ENCODE data around the gene SMC2. TPM values are rescaled to one million over a fixed set of nuclear protein-coding genes. Genes with fewer than 3 reads are reported as not detected.

SMC2 gene
- total and polyA plus RNA-seq, 3 donors from 2014 or later: 6.1 to 25.9 (median 18.6) TPM

DNA sequence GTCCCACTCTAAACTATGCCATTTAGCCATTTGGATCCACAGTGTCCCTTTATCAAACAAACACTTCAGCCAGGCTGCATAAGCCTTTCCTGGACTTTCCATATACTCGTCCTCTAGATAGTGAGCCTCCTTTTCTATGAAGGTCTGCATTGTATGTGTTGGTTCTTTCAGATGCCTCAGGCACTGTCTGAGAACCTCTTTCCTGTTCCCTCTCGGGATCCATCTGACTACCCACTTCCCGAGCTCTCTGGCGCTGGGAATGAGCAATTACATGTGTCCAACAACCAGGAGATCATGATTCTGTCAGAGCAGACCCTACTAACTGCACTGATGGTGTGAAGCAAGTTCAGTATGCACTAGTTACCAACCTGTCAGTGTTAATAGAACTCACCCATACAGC is 14.2 kb downstream of the SMC2 start:
- Histone ChIP-seq H3K4me1 (no peaks in the 10 kb centered on the region), H3K4me3 (no peak overlapping the region), H3K36me3 (ENCODE audit: low read depth, missing control alignments) (no peaks in the 10 kb centered on the region), H3K9me3 (no peaks in the 10 kb centered on the region), H3K27me3 (no peaks in the 10 kb centered on the region), H3K27ac (no peak overlapping the region)
- 96 to 97% methylated on average over 4 of the region's 4 CpGs for WGBS, 2 donors
- TF ChIP-seq POLR2A (IDR thresholded peaks at IDR 0.05): no peak
- TF ChIP-seq, protein P1, sequence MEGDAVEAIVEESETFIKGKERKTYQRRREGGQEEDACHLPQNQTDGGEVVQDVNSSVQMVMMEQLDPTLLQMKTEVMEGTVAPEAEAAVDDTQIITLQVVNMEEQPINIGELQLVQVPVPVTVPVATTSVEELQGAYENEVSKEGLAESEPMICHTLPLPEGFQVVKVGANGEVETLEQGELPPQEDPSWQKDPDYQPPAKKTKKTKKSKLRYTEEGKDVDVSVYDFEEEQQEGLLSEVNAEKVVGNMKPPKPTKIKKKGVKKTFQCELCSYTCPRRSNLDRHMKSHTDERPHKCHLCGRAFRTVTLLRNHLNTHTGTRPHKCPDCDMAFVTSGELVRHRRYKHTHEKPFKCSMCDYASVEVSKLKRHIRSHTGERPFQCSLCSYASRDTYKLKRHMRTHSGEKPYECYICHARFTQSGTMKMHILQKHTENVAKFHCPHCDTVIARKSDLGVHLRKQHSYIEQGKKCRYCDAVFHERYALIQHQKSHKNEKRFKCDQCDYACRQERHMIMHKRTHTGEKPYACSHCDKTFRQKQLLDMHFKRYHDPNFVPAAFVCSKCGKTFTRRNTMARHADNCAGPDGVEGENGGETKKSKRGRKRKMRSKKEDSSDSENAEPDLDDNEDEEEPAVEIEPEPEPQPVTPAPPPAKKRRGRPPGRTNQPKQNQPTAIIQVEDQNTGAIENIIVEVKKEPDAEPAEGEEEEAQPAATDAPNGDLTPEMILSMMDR (IDR thresholded peaks at IDR 0.05): no peak
- DNase-seq: no peak
- intact Hi-C loops (cut with DNase I; ENCODE audit: low total_unique reads): no loop called here

DNA sequence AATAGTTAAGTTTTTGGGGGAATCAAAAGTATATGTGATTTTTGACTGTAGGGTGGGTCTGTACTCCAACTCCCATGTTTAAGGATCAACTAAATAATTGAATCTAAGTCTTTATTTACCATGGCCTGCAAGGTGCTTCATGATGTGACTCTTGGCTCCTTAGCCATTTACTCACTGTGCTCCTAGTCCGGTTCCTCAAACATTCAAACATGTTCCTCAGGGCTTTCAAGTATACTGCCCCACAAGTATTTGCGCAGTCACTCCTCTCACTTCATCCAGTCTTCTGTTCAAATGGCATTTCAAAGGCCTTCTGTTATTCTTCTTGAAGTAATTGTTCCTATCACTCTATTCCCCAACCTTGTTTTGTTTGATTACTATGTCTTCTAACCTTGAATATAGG is 16.4 kb downstream of the SMC2 start:
- H3K4me3 ChIP-seq: no peak overlapping the region
- no peak overlapping the region for H3K27ac ChIP-seq
- intact Hi-C loops (cut with DNase I; ENCODE audit: low total_unique reads): no loop called here
- no peaks in the 10 kb centered on the region for H3K9me3 ChIP-seq
- DNase-seq: no peak
- no peaks in the 10 kb centered on the region for H3K4me1 ChIP-seq
- no peaks in the 10 kb centered on the region for H3K27me3 ChIP-seq
- WGBS, 2 donors: 95 to 98% methylated on average over 2 of the region's 2 CpGs
- TF ChIP-seq, protein P1 (IDR thresholded peaks at IDR 0.05): no peak
- TF ChIP-seq POLR2A (IDR thresholded peaks at IDR 0.05): no peak
- no peaks in the 10 kb centered on the region for H3K36me3 ChIP-seq (ENCODE audit: low read depth, missing control alignments)

DNA sequence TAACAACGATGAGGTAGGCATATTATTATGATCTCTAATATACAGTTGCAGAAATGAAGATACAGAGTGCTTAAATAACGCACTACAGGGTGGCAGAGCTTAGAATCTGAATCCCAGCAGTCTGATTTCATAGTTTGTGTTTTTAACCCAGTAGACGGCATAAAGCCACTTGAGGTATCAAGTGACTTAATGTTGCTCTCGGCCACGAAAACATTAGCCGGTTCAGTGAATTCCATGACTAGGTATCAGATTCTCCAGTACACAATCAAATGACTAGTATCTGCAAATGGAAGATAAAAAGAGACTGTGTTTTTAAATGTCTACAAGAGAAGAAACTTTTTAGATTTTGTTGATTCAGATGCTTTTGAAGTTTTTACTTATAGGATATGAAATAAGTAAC is 24.8 kb downstream of the SMC2 start:
- Histone ChIP-seq H3K27ac (no peak overlapping the region), H3K36me3 (ENCODE audit: low read depth, missing control alignments) (no peaks in the 10 kb centered on the region)

DNA sequence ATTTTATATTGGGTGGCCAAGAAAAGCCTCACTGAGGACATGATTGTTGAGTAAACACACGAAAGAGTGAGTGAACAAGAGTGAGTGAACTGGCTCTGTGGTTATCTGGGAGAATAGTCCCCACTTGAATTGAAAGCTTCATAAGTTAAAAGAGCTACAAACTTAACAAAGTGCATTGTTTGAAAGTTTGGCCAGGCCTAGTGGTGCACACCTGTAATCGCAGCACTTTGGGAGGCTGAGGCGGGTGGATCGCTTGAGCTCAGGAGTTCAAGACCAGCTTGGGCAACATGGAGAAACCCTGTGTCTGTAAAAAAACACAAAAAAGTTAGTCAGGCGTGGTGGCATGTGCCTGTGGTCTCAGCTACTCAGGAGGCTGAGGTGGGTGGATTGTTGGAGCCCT is 26.9 kb downstream of the SMC2 start:
- H3K4me3 ChIP-seq: no peak overlapping the region
- H3K36me3 ChIP-seq (ENCODE audit: low read depth, missing control alignments): no peaks in the 10 kb centered on the region
- H3K27me3 ChIP-seq: no peaks in the 10 kb centered on the region
- no peaks in the 10 kb centered on the region for H3K4me1 ChIP-seq
- DNase-seq: no peak
- TF ChIP-seq, protein P1 (IDR thresholded peaks at IDR 0.05): no peak
- TF ChIP-seq POLR2A (IDR thresholded peaks at IDR 0.05): no peak
- WGBS, 2 donors: 95 to 96% methylated on average over 5 of the region's 5 CpGs
- intact Hi-C loops (cut with DNase I; ENCODE audit: low total_unique reads): no loop called here
- H3K27ac ChIP-seq: no peak overlapping the region
- H3K9me3 ChIP-seq: no peaks in the 10 kb centered on the region

More for the DNA sequence above, 24.8 kb downstream of the SMC2 start:
- no peaks in the 10 kb centered on the region for H3K9me3 ChIP-seq
- H3K4me3 ChIP-seq: no peak overlapping the region
- intact Hi-C loops (cut with DNase I; ENCODE audit: low total_unique reads): no loop called here
- H3K27me3 ChIP-seq: no peaks in the 10 kb centered on the region
- 92 to 93% methylated on average over 6 of the region's 6 CpGs for WGBS, 2 donors
- no peaks in the 10 kb centered on the region for H3K4me1 ChIP-seq
- TF ChIP-seq, protein P1 (IDR thresholded peaks at IDR 0.05): no peak
- TF ChIP-seq POLR2A (IDR thresholded peaks at IDR 0.05): no peak
- no peak for DNase-seq

DNA sequence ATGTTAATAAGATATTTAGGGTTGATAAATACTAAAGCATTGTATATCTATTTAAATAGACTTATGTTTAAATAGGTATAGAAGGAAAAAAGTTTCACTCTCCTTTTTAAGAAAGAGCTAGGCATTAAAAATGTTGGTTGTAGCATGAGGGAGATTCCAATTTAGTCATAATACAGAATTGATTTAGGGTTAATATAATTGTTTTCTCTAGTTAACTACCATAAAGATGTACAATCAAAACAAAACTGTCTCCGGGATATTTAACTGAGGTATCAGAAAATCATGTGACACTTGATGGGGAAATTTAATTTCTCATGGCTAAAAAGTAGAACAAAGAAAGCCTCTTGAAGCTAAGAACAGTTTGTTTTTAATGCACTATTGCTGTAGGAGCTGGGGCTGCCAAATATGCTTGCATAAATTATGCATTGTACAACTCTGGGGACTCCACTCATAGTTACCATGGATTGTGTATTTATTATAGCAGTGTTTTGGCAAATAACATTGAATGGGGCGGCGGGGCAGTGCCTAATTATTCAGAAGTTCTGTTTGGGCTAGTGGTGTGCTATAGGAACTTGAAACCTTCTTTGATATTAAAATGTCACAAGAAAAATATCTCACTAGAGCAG is 44.2 kb downstream of the SMC2 start:
- Histone ChIP-seq H3K4me1 (no peaks in the 10 kb centered on the region), H3K9me3 (no peaks in the 10 kb centered on the region), H3K36me3 (ENCODE audit: low read depth, missing control alignments) (no peaks in the 10 kb centered on the region), H3K27me3 (no peaks in the 10 kb centered on the region), H3K27ac (no peak overlapping the region), H3K4me3 (no peak overlapping the region)
- TF ChIP-seq, protein P1 (IDR thresholded peaks at IDR 0.05): no peak
- TF ChIP-seq POLR2A (IDR thresholded peaks at IDR 0.05): no peak
- DNase-seq: no peak
- intact Hi-C loops (cut with DNase I; ENCODE audit: low total_unique reads): no loop called here
- WGBS, 2 donors: 81 to 95% methylated on average over 3 of the region's 3 CpGs
